ENCODE measurements around the gene TMEM132C.

DNA sequence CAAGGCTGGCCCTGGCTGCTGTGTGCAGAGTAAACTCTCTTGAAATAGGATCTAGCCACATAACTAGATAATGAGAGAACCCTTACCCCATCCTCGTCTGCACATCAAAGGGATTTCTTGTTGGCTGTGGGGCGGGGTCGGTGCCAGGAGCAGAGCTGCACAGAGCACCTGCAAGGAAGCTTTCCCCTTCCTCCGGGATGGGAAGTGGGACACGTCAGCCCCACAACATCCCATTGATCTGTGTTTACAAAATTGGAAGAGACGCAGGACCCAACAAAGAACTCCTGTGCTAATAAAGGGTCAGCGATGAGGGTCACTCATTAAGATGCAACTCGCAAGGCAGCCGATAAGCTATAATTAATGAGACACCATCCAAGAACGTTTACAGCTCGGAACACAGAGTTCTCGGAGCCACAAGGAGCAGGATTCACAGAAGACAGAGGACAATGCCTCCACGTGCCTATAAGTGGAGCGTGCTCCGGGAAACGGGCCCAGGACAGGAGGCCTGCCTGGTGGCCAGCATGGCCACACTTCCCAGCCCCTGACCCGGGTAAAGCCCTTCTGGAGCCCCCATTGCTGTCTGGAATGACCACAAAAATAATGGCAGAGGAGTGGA, 385.3 kb downstream of the TMEM132C start:
- TF ChIP-seq, protein P1, sequence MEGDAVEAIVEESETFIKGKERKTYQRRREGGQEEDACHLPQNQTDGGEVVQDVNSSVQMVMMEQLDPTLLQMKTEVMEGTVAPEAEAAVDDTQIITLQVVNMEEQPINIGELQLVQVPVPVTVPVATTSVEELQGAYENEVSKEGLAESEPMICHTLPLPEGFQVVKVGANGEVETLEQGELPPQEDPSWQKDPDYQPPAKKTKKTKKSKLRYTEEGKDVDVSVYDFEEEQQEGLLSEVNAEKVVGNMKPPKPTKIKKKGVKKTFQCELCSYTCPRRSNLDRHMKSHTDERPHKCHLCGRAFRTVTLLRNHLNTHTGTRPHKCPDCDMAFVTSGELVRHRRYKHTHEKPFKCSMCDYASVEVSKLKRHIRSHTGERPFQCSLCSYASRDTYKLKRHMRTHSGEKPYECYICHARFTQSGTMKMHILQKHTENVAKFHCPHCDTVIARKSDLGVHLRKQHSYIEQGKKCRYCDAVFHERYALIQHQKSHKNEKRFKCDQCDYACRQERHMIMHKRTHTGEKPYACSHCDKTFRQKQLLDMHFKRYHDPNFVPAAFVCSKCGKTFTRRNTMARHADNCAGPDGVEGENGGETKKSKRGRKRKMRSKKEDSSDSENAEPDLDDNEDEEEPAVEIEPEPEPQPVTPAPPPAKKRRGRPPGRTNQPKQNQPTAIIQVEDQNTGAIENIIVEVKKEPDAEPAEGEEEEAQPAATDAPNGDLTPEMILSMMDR (conservative IDR thresholded peaks at IDR 0.05) = no peak
- no peak for TF ChIP-seq ZFX (IDR thresholded peaks at IDR 0.05)

All from C4-2B (cell line).